ENCODE data around the gene TMPRSS9.
"Not testable (repeated sequence)": the region's sequence is repeated elsewhere in the genome, so short reads cannot be mapped to it uniquely, and the experiment has no call there.

GRCh38 chr19:2417436-2417835, 57.4 kb downstream of the TMPRSS9 start:
- TF ChIP-seq CTCF (conservative IDR thresholded peaks at IDR 0.05 in 1 of 2, IDR thresholded peaks at IDR 0.05 in 1 of 2; ENCODE audit: extremely low read depth in 1 of 2, insufficient read depth in 1 of 2, low read depth in 1 of 2, low read length in 2 of 2); EZH2 (IDR thresholded peaks at IDR 0.05; ENCODE audit: borderline replicate concordance, low read length): not testable (repeated sequence)
